GM12878 (cell line): Measurements from ENCODE around the gene LGALS13. TPM values are rescaled to one million over a fixed set of nuclear protein-coding genes. Genes with fewer than 3 reads are reported as not detected.

Experiments
- ATAC-seq: fragments of 200-7000 bp; cut with Tn5 transposase; 3 replicates; pipeline ENCODE4 v1.9.1; 2020; ENCODE audit warnings: mild to moderate bottlenecking, moderate library complexity
- BruUV-seq: library from RNA; stranded (reverse); fragments of 400-500 nt; replicated peaks from 2 replicates; lab custom pipeline; 2021; lab: Mats Ljungman, UMichigan
- CTCF ChIA-PET: fragments of 300-600 bp; sonication (Branson Sonifier 250); formaldehyde crosslinking; extraction: SDS; loops from one replicate; lab custom pipeline; 2021; ENCODE audit warnings: inconsistent platforms; lab: Yijun Ruan, JAX
- POLR2A ChIA-PET: fragments of 350-600 bp; formaldehyde crosslinking; extraction: SDS; loops from one replicate; lab custom pipeline; 2021; ENCODE audit warnings: inconsistent platforms; lab: Charles Lee
- RAD21 ChIA-PET: fragments of 300-600 bp; sonication (Branson Sonifier 250); formaldehyde crosslinking; loops from one replicate; lab custom pipeline; 2023; ENCODE audit warnings: antibody characterized with exemption; ENCODE audit not compliant: unreplicated experiment; lab: Charles Lee
- SMC1A ChIA-PET: fragments of 300-600 bp; sonication (Branson Sonifier 250); formaldehyde crosslinking; loops from one replicate; lab custom pipeline; 2023; ENCODE audit not compliant: unreplicated experiment, uncharacterized antibody; lab: Charles Lee
- DNase-seq: peaks from one replicate; pipeline ENCODE4 v3.0.0-alpha.2; 2011; ENCODE audit warnings: low read depth, low spot score
- FAIRE-seq: peaks from 3 replicates; lab custom pipeline; 2011; peaks lifted over from hg19 to GRCh38; lab: Jason Lieb, UNC
- H2AFZ ChIP-seq: 2 replicates; pipeline ENCODE4 v1.6.0; 2011; ENCODE audit warnings: low read depth, low read length, control low read depth; ENCODE audit not compliant: control insufficient read depth
- H3K27ac ChIP-seq: 2 replicates; pipeline ENCODE4 v1.5.1; 2011; ENCODE audit warnings: control low read depth; ENCODE audit not compliant: control insufficient read depth, insufficient read depth
- H3K27me3 ChIP-seq, 2 experiments: replicated peaks in 1 of 2; 2 replicates each; pipeline versions ENCODE4 v1.6.0 to v1.6.1; 2011; ENCODE audit warnings: low read length in 1 of 2; ENCODE audit not compliant: control insufficient read depth in 2 of 2, insufficient read depth in 2 of 2
- H3K36me3 ChIP-seq, 2 experiments: 2 replicates each; pipeline ENCODE4 v1.5.1; 2011; ENCODE audit warnings: low read length in 1 of 2; ENCODE audit not compliant: control insufficient read depth in 2 of 2, insufficient read depth in 2 of 2
- H3K4me1 ChIP-seq: 2 replicates; pipeline ENCODE4 v1.6.1; 2011; ENCODE audit warnings: mild to moderate bottlenecking, low read length, moderate library complexity, mixed read lengths; ENCODE audit not compliant: control insufficient read depth, insufficient read depth
- H3K4me2 ChIP-seq: 2 replicates; pipeline ENCODE4 v1.6.0; 2011; ENCODE audit warnings: control low read depth; ENCODE audit not compliant: control insufficient read depth, insufficient read depth
- H3K4me3 ChIP-seq: fragments of 200-600 bp; sonication (generic); 2 replicates; pipeline ENCODE4 v1.5.1; 2016
- H3K79me2 ChIP-seq: 2 replicates; pipeline ENCODE4 v1.6.0; 2011; ENCODE audit warnings: low read length; ENCODE audit not compliant: control insufficient read depth, insufficient read depth
- H3K9ac ChIP-seq: 2 replicates; pipeline ENCODE4 v1.8.0; 2011; ENCODE audit warnings: low read length, control low read depth, mixed read lengths; ENCODE audit not compliant: control insufficient read depth, insufficient read depth
- H3K9me3 ChIP-seq: replicated peaks from 3 replicates; pipeline ENCODE4 v1.5.1; 2011; ENCODE audit warnings: mild to moderate bottlenecking, low read length; ENCODE audit not compliant: control insufficient read depth, insufficient read depth
- H4K20me1 ChIP-seq: 2 replicates; pipeline ENCODE4 v1.6.0; 2011; ENCODE audit not compliant: control insufficient read depth, insufficient read depth
- ATF3 ChIP-seq: IDR thresholded peaks from 2 replicates; pipeline ENCODE4 v1.6.1; 2011; ENCODE audit warnings: low read depth, mild to moderate bottlenecking, low read length, moderate library complexity, borderline replicate concordance; ENCODE audit errors: extremely low read depth
- HCFC1 ChIP-seq: fragments of 150-350 bp; IDR thresholded peaks from 2 replicates; pipeline ENCODE4 v1.6.1; 2014; ENCODE audit warnings: low read length
- KDM1A ChIP-seq: fragments of 200-600 bp; sonication (generic); IDR thresholded peaks from 2 replicates; pipeline ENCODE4 v1.6.1; 2016; ENCODE audit warnings: borderline replicate concordance
- NFIC ChIP-seq: IDR thresholded peaks from 2 replicates; pipeline ENCODE4 v1.6.1; 2012; ENCODE audit warnings: low read depth, mild to moderate bottlenecking, inconsistent platforms, low read length, moderate library complexity
- PKNOX1 ChIP-seq: fragments of 450-650 bp; IDR thresholded peaks from 2 replicates; pipeline ENCODE4 v1.6.1; 2016; ENCODE audit warnings: mild to moderate bottlenecking
- POU2F2 ChIP-seq: IDR thresholded peaks from 3 replicates; pipeline ENCODE4 v1.6.1; 2011; ENCODE audit warnings: low read depth, mild to moderate bottlenecking, low read length, borderline replicate concordance
- RB1 ChIP-seq: fragments of 450-650 bp; formaldehyde crosslinking; IDR thresholded peaks from 2 replicates; pipeline ENCODE4 v1.6.1; 2017; ENCODE audit warnings: mild to moderate bottlenecking, borderline replicate concordance
- RELA ChIP-seq: fragments of 450-650 bp; IDR thresholded peaks from 2 replicates; pipeline ENCODE4 v1.8.0; 2014; ENCODE audit warnings: borderline replicate concordance; ENCODE audit not compliant: partially characterized antibody
- TARDBP ChIP-seq: IDR thresholded peaks from 2 replicates; pipeline ENCODE4 v1.6.1; 2016; ENCODE audit warnings: borderline replicate concordance
- YBX1 ChIP-seq: fragments of 450-650 bp; IDR thresholded peaks from 2 replicates; pipeline ENCODE4 v1.6.1; 2016; ENCODE audit warnings: antibody characterized with exemption
- ZSCAN29 ChIP-seq: fragments of 450-650 bp; IDR thresholded peaks from 2 replicates; pipeline ENCODE4 v1.6.1; 2017; ENCODE audit warnings: mild to moderate bottlenecking, moderate library complexity
- ZZZ3 ChIP-seq: IDR thresholded peaks from 2 replicates; pipeline ENCODE4 v1.6.1; 2011; ENCODE audit warnings: low read depth; ENCODE audit not compliant: control insufficient read depth, insufficient read length
- whole genome bisulfite sequencing: methylation state at CpG from one replicate; pipeline ENCODE4 v1.1.6; 2016; ENCODE audit warnings: low lambda C conversion rate; ENCODE audit not compliant: insufficient replicate concordance, insufficient coverage; ENCODE audit errors: missing lambda C conversion rate; 5-methylcytosine and 5-hydroxymethylcytosine counted together
- in situ Hi-C: fragments of 300-500 bp; cut with MboI; formaldehyde crosslinking; loops from 9 replicates; pipeline ENCODE4 v1.14.3; 2018; ENCODE audit warnings: mixed read lengths
- intact Hi-C: fragments of 100-400 bp; cut with micrococcal nuclease; formaldehyde crosslinking; loops from one replicate; pipeline ENCODE4 v1.14.2; 2022; ENCODE audit not compliant: unreplicated experiment
- polyA plus RNA-seq, 11 experiments: library from polyadenylated mRNA; depleted of rRNA in 4 of 11; unstranded in 6 of 11; stranded (reverse) in 5 of 11; fragments of >200 nt; fragmentation: Nextera tagmentation in 4 of 11; fragmentation: Illumina TruSeq in 1 of 11; extraction: Ambion mirVana in 4 of 11; extraction: Trizol in 1 of 11; gene quantifications; 1 replicate in 1 of 11; 2 replicates in 10 of 11; pipeline versions ENCODE4 v1.2.1 to v1.2.3, GENCODE V29; 2011 to 2016; ENCODE audit warnings: inconsistent platforms in 2 of 11, missing spikeins in 2 of 11, low read depth in 1 of 11
- total RNA-seq, 4 experiments: library from RNA; depleted of rRNA in 3 of 4; stranded (reverse); fragments of >200 nt in 3 of 4; fragmentation: Illumina TruSeq in 1 of 4; extraction: Trizol in 1 of 4; gene quantifications; 2 replicates each; pipeline versions ENCODE4 v1.2.1 to v1.2.3, GENCODE V29; 2013 to 2021
- TF ChIP-seq, protein P1 (sequence below): fragments of 450-650 bp; IDR thresholded peaks from 2 replicates; pipeline ENCODE4 v1.6.1; 2017; ENCODE audit warnings: low read depth, mild to moderate bottlenecking, moderate library complexity
- TF ChIP-seq, protein P2 (sequence below), 3 experiments: IDR thresholded peaks in 2 of 3; conservative IDR thresholded peaks in 1 of 3; 2 replicates each; pipeline ENCODE4 v1.5.1; 2011; ENCODE audit warnings: low read depth in 3 of 3, low read length in 3 of 3, mild to moderate bottlenecking in 3 of 3, control low read depth in 2 of 3, moderate library complexity in 2 of 3, inconsistent platforms in 1 of 3, mixed read lengths in 1 of 3; ENCODE audit not compliant: control insufficient read depth in 2 of 3, insufficient read depth in 1 of 3; ENCODE audit errors: extremely low read depth in 1 of 3

The LGALS13 gene
- total and polyA plus RNA-seq, 10 of the 15 experiments (the other 5 are each of a cell fraction or from before 2014, with no cell fraction given), result not detected

DNA sequence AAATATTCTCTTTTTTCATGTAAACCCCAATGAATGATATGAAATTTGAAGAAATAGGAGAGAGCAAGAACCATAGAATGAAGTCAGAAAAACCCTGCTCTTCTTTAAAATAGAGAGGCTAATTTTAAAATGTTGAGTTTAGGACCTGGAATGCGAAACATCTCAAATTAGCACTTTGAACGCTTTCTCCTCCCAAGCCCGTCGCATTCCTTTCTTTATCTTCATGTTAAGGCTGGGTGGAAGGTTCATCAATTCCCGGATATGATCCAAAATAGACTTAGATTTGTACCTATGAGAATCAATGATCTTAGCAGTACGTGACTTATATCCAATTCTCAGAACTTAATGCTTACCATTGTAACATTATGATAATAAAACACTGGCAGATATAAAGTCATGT is 29.3 kb downstream of the LGALS13 start:
- H4K20me1 ChIP-seq, result no peaks in the 10 kb centered on the region
- TF ChIP-seq RB1, result no peak
- no peak for TF ChIP-seq PKNOX1
- no peak for TF ChIP-seq YBX1
- TF ChIP-seq HCFC1, result no peak
- no peak overlapping the region for H3K4me2 ChIP-seq
- no peaks in the 10 kb centered on the region for H3K4me1 ChIP-seq
- ChIA-PET RAD21 (no interaction called here), POLR2A (interaction anchor here (0.6 kb wide), 1 partner anchor 191 kb away, joined by 4 read pairs; no protein-coding TSS in a partner anchor), CTCF (no interaction called here), SMC1A (no interaction called here)
- no peak for DNase-seq
- no peaks in the 10 kb centered on the region for H3K36me3 ChIP-seq
- H3K27me3 ChIP-seq, result no peaks in the 10 kb centered on the region; a peak in 1 of 4 replicates
- no TSS peak for BruUV-seq
- no peak for ATAC-seq
- H3K9me3 ChIP-seq, result no peaks in the 10 kb centered on the region
- no peak overlapping the region for H3K9ac ChIP-seq
- H3K27ac ChIP-seq, result no peak overlapping the region
- in situ Hi-C loops, result no loop called here
- no peak overlapping the region for H2AFZ ChIP-seq
- intact Hi-C loops, result no loop called here
- H3K4me3 ChIP-seq, result no peak overlapping the region
- no peak for FAIRE-seq
- WGBS, result 37% methylated on average over 6 of the region's 6 CpGs
- no peaks in the 10 kb centered on the region for H3K79me2 ChIP-seq

GRCh38 chr19:39637891-39638290 is 35.6 kb downstream of the LGALS13 start:
- no TSS peak for BruUV-seq
- no peaks in the 10 kb centered on the region for H3K36me3 ChIP-seq
- H3K79me2 ChIP-seq, result no peaks in the 10 kb centered on the region
- H3K4me1 ChIP-seq, result no peaks in the 10 kb centered on the region
- in situ Hi-C loops (no loop called here), intact Hi-C loops (no loop called here)
- no peak overlapping the region for H3K9ac ChIP-seq
- H3K27ac ChIP-seq, result no peak overlapping the region
- H4K20me1 ChIP-seq, result no peaks in the 10 kb centered on the region
- H3K27me3 ChIP-seq, result no peaks in the 10 kb centered on the region
- POLR2A ChIA-PET, result no interaction called here
- H3K9me3 ChIP-seq, result no peaks in the 10 kb centered on the region
- SMC1A ChIA-PET, result no interaction called here
- CTCF ChIA-PET, result no interaction called here
- FAIRE-seq, result no peak
- DNase-seq, result no peak
- H3K4me2 ChIP-seq, result no peak overlapping the region
- RAD21 ChIA-PET, result no interaction called here
- no peak overlapping the region for H3K4me3 ChIP-seq
- H2AFZ ChIP-seq, result no peak overlapping the region
- WGBS, result 4% methylated on average over 4 of the region's 4 CpGs
- ATAC-seq, result no peak
- TF ChIP-seq ZZZ3 (no peak), POU2F2 (no peak), RELA (no peak), ATF3 (no peak), NFIC (no peak), KDM1A (no peak), TARDBP (no peak), ZSCAN29 (no peak)
- TF ChIP-seq, protein P1, sequence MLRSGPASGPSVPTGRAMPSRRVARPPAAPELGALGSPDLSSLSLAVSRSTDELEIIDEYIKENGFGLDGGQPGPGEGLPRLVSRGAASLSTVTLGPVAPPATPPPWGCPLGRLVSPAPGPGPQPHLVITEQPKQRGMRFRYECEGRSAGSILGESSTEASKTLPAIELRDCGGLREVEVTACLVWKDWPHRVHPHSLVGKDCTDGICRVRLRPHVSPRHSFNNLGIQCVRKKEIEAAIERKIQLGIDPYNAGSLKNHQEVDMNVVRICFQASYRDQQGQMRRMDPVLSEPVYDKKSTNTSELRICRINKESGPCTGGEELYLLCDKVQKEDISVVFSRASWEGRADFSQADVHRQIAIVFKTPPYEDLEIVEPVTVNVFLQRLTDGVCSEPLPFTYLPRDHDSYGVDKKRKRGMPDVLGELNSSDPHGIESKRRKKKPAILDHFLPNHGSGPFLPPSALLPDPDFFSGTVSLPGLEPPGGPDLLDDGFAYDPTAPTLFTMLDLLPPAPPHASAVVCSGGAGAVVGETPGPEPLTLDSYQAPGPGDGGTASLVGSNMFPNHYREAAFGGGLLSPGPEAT, result no peak
- TF ChIP-seq, protein P2, sequence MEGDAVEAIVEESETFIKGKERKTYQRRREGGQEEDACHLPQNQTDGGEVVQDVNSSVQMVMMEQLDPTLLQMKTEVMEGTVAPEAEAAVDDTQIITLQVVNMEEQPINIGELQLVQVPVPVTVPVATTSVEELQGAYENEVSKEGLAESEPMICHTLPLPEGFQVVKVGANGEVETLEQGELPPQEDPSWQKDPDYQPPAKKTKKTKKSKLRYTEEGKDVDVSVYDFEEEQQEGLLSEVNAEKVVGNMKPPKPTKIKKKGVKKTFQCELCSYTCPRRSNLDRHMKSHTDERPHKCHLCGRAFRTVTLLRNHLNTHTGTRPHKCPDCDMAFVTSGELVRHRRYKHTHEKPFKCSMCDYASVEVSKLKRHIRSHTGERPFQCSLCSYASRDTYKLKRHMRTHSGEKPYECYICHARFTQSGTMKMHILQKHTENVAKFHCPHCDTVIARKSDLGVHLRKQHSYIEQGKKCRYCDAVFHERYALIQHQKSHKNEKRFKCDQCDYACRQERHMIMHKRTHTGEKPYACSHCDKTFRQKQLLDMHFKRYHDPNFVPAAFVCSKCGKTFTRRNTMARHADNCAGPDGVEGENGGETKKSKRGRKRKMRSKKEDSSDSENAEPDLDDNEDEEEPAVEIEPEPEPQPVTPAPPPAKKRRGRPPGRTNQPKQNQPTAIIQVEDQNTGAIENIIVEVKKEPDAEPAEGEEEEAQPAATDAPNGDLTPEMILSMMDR (IDR thresholded peaks at IDR 0.05 in 2 of 3, conservative IDR thresholded peaks at IDR 0.05 in 1 of 3; ENCODE audit: control insufficient read depth in 2 of 3, extremely low read depth in 1 of 3, insufficient read depth in 1 of 3, low read depth in 3 of 3, low read length in 3 of 3), result no peak
